Gastrocnemius medialis (tissue), 4 donors: ENCODE data around the gene UPK3BL1.
"Not testable (repeated sequence)": the region's sequence is repeated elsewhere in the genome, so short reads cannot be mapped to it uniquely, and the experiment has no call there.

Experiments used
- POLR2A ChIP-seq, 2 donors: fragments of 450-650 bp; IDR thresholded peaks; one replicate each; pipeline ENCODE4 v1.6.1; 2017; ENCODE audit warnings: antibody characterized with exemption in 2 of 2, mild to moderate bottlenecking in 2 of 2, moderate library complexity in 2 of 2
- TF ChIP-seq, protein P1 (sequence below), 5 experiments: fragments of 450-650 bp in 3 of 5; fragments of 200-600 bp in 2 of 5; sonication (generic) in 2 of 5; IDR thresholded peaks in 4 of 5; conservative IDR thresholded peaks in 1 of 5; 1 replicate in 4 of 5; 2 replicates in 1 of 5; pipeline ENCODE4 v1.5.1; 2016 to 2019; ENCODE audit warnings: antibody characterized with exemption in 5 of 5, mild to moderate bottlenecking in 3 of 5, moderate library complexity in 3 of 5

- TF ChIP-seq POLR2A (IDR thresholded peaks at IDR 0.05), result not testable (repeated sequence)
- TF ChIP-seq, protein P1, sequence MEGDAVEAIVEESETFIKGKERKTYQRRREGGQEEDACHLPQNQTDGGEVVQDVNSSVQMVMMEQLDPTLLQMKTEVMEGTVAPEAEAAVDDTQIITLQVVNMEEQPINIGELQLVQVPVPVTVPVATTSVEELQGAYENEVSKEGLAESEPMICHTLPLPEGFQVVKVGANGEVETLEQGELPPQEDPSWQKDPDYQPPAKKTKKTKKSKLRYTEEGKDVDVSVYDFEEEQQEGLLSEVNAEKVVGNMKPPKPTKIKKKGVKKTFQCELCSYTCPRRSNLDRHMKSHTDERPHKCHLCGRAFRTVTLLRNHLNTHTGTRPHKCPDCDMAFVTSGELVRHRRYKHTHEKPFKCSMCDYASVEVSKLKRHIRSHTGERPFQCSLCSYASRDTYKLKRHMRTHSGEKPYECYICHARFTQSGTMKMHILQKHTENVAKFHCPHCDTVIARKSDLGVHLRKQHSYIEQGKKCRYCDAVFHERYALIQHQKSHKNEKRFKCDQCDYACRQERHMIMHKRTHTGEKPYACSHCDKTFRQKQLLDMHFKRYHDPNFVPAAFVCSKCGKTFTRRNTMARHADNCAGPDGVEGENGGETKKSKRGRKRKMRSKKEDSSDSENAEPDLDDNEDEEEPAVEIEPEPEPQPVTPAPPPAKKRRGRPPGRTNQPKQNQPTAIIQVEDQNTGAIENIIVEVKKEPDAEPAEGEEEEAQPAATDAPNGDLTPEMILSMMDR (IDR thresholded peaks at IDR 0.05 in 4 of 5, conservative IDR thresholded peaks at IDR 0.05 in 1 of 5), result not testable (repeated sequence)
These were observed 30.8 kb downstream of the UPK3BL1 start for GRCh38 chr7:102611675-102612325.
